Measurements from ENCODE around the gene LHX6. TPM values are rescaled to one million over a fixed set of nuclear protein-coding genes. Genes with fewer than 3 reads are reported as not detected.

LHX6 gene
- polyA plus RNA-seq, result 0.14 and 0.26 TPM in 2 replicates
- 0.24 and 1.0 TPM in 2 replicates for polyA minus RNA-seq

GRCh38 chr9:122228568-122229484 is at the start of gene LHX6:
TSS of gene LHX6 (minus strand) at chr9:122228957. CDS start at chr9:122228740, 217 bp downstream.
- Histone ChIP-seq H3K9ac (ENCODE audit: low read length) (no peak within 1 kb of the TSS), H3K79me2 (replicated peaks; ENCODE audit: insufficient read depth, low read length) (no peaks in the 10 kb centered on the region), H3K9me2 (ENCODE audit: insufficient read depth, low read length) (no peaks in the 10 kb centered on the region), H3F3A (ENCODE audit: insufficient read depth, low read length, poor library complexity, severe bottlenecking) (no peaks in the 10 kb centered on the region), H3K27me3 (ENCODE audit: insufficient read depth, low read depth, low read length) (peaks cover 95% of the 10 kb centered on the region), H3K4me3 (ENCODE audit: low read length) (peak within 1 kb of the TSS; percentile 63), H3K36me3 (ENCODE audit: insufficient read depth, low read length) (no peaks in the 10 kb centered on the region), H2AFZ (ENCODE audit: low read depth, low read length) (no peak within 1 kb of the TSS), H3K4me2 (ENCODE audit: low read length) (no peak within 1 kb of the TSS), H4K20me1 (ENCODE audit: insufficient read depth) (no peaks in the 10 kb centered on the region), H3K9me3 (ENCODE audit: low read length) (no peaks in the 10 kb centered on the region), H3K27ac (ENCODE audit: low read length) (no peak within 1 kb of the TSS)
- TF ChIP-seq REST (IDR thresholded peaks at IDR 0.05; ENCODE audit: borderline replicate concordance) (no peak), EZH2 (IDR thresholded peaks at IDR 0.05; ENCODE audit: borderline replicate concordance, insufficient read depth, low read length, poor library complexity, severe bottlenecking) (peak; percentile 29), CTCF (IDR thresholded peaks at IDR 0.05; ENCODE audit: poor library complexity, severe bottlenecking) (no peak), TAF1 (IDR thresholded peaks at IDR 0.05; ENCODE audit: low read depth) (no peak), EP300 (conservative IDR thresholded peaks at IDR 0.05; ENCODE audit: poor library complexity, severe bottlenecking) (no peak)

- Histone ChIP-seq H2AFZ (ENCODE audit: low read depth, low read length) (no peak overlapping the region), H3K27ac (ENCODE audit: low read length) (no peak overlapping the region), H3K36me3 (ENCODE audit: insufficient read depth, low read length) (no peaks in the 10 kb centered on the region), H4K20me1 (ENCODE audit: insufficient read depth) (no peaks in the 10 kb centered on the region), H3F3A (ENCODE audit: insufficient read depth, low read length, poor library complexity, severe bottlenecking) (no peaks in the 10 kb centered on the region), H3K9me3 (ENCODE audit: low read length) (peaks cover 9% of the 10 kb centered on the region), H3K79me2 (replicated peaks; ENCODE audit: insufficient read depth, low read length) (no peaks in the 10 kb centered on the region), H3K4me3 (ENCODE audit: low read length) (no peak overlapping the region), H3K9ac (ENCODE audit: low read length) (no peak overlapping the region), H3K9me2 (ENCODE audit: insufficient read depth, low read length) (no peaks in the 10 kb centered on the region), H3K4me2 (ENCODE audit: low read length) (no peak overlapping the region), H3K27me3 (ENCODE audit: insufficient read depth, low read depth, low read length) (no peaks in the 10 kb centered on the region)
- no peak for TF ChIP-seq RAD21 (conservative IDR thresholded peaks at IDR 0.05)
Measured at GRCh38 chr9:122277285-122277897, 48.6 kb upstream of the LHX6 start.
